Suppressor macrophage treated with lipopolysaccharide for 1 hour (primary cell): ENCODE results near the gene CFAP298.
"Not testable (repeated sequence)": the region's sequence is repeated elsewhere in the genome, so short reads cannot be mapped to it uniquely, and the experiment has no call there.

Experiments used
- DNase-seq, 3 donors: peaks; one replicate each; pipeline ENCODE4 v3.0.0-alpha.2; 2020 to 2022

CFAP298 gene, protein sequence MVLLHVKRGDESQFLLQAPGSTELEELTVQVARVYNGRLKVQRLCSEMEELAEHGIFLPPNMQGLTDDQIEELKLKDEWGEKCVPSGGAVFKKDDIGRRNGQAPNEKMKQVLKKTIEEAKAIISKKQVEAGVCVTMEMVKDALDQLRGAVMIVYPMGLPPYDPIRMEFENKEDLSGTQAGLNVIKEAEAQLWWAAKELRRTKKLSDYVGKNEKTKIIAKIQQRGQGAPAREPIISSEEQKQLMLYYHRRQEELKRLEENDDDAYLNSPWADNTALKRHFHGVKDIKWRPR

DNA sequence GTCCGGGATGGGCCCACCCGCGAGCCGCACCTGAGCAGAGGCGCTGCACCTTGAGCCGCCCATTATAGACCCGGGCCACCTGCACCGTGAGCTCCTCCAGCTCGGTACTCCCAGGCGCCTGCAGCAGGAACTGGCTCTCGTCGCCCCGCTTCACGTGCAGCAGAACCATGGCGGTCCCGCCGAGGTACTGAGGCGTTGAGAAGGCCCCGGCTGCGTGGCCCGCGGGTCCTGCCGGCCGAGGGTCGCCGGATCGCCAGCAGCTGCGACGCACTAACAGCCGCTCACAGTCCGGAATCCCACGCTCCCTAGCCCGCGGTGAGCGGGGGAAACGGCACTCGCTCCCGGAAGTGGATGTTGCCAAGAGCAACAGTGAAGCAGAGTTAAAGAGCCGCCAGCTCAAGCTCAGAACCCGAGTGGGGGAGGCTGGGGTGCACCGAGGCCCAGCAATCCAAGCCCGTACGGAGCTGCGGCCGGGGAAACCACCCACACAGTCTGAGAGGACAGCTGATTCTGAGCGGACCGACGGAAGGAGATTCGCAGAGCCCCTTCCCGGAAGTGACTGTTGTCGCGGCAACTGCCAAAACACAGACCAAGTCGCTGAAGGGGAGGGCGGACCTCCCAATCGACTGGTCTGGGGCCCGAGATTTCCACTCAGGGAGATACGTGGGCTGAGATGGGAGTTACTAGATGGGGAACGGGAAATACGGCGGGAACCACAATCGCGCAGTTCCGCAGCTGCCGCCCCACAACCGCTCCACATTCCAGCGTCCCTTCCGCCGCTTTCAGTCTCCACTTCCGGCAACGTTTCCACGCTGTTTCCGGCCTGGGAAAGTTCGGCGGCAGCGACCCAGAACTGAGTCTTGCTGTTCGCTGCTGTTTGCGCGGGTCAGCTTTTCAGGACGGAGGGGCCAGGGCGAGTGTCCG is at the start of gene CFAP298:
Gene CFAP298, minus strand, starts transcription at position 303 of the 924 bp plus-strand sequence. Its CDS starts 134 bp downstream, at position 169.
- peak; percentile 93 to 94 (median 94) for DNase-seq

DNA sequence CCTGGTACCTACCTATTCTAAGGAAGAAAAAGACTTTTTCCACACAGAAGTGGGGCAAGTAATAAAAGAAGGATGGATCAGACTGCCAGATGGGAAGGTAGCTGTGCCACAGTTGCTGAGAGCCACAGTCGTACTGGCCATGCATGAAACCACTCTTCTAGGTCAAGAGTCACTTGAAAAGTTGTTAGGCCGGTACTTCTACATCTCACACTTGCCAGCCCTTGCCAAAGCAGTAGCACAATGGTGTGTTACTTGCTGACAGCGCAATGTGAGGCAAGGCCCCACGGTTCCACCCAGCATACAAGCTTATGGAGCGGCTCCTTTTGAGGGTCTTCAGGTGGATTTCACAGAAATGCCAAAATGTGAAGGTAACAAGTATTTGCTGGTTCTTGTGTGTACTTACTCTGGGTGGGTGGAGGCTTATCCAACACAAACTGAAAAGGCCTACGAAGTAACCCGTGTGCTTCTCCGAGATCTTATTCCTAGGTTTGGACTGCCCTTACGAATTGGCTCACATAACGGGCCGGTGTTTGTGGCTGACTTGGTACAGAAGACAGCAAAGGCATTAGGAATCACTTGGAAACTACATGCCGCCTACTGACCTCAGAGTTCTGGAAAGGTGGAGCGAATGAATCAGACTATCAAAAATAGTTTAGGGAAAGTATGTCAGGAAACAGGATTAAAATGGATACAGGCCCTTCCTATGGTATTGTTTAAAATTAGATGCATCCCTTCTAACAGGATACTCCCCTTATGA is 49.0 kb upstream of the CFAP298 start:
- not testable (repeated sequence) for DNase-seq

DNA sequence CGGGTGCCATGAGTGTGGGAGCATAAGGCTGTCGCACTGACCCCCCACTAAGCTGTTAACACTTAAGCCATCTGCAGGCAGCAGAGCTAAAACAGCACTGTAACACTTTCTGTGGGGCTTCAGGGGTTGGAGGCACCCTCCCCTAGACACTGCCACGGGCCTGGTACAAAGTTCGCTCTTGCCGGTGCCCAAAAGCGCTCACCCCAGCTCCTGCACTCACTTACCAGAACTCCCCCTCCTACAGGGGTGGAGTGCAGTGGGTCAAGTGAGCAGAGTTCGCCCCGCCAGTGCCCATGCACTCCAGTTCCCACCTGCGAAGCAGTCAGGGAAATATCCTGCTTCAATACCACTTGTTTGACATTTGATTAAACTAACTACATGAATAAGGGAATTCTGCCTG is 46.3 kb upstream of the CFAP298 start:
- no peak for DNase-seq

DNA sequence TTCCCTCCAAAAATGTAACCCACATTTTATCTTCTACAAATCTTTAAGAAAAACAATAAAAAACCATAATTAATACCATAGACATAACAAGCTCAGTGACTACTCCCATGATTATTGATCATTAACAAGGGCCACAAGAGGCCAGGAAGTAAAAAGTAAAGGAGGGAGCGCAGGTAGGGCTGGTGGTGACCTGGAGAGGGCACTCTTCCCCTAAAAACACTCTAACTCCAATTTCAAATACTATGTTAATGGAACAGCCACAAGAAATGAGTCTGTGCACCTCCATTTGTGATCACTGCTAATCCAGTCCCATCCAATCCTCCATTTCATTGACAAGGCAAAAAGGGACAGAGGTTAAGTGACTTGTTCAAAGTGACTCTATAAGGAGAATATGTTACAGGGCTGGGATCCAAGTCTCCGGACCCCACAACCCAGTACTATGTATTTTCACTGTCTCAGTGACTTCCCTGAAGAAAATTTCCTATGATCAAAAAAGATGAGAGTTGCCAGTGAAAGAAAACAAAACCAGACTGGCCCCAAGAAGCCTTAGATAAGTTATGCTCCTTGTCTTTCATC is 41.2 kb upstream of the CFAP298 start:
- peak in 1 of 3 donors; percentile 9 for DNase-seq

DNA sequence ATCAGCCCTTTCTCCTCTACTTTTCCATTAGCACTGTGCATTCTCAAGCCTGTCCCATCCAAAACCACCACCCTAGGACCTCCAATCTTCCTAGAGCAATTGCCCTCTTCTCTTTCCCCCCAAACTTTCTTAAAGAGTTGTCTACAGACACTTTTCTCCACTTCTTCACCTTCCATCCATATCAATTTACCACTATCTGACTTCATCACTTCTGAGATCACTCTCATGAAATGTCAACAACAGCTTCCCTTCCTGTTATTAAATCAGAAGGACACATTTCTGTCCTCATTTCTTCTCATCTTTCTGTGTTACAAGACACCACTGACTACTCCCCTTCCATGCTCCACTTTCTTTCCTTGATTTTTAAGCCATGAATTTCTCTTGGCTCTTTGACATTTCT is 36.0 kb upstream of the CFAP298 start:
- no peak for DNase-seq

DNA sequence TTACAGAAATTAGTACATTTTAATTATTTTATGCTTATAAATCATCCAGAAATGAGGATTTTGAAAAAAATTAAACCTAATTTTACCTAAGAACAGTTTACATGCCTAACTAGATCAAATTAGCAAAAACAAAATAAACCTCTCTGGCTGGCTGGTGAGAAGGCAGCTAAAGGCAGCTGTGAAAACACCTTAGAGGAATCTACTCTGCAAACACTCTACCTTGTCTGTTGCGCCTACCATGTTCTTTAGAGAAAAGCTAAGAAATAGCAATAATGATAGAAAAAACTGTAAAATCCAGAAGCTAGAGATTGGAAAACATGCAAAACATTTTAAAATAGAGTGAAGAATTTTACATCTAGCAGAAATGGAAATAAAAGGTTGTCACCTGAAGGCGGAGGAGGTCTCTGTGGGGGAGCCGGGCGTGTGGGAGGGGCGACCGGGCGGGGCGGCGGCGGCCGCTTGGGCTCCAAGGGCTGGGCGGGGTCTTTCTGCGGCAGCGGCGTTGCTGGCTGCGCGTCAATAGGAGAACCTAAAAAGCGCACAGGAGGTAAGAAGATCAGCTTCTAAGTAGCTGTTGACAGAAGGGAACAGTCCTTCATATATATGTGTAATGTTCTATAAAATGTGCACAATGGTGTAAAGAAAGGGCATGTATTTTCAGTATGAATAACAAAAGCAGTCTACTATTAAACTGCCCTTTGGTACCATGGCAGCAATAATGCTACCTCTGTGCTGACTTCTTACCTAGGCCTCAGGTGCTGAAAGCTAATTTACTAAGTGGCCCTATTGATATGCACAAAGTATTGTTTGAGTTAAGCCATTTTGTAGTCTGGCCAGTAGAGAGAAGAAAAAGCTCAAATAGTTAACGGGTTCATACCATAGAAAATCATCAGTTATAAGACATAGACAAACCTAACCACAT is 33.3 kb upstream of the CFAP298 start:
- DNase-seq = no peak

DNA sequence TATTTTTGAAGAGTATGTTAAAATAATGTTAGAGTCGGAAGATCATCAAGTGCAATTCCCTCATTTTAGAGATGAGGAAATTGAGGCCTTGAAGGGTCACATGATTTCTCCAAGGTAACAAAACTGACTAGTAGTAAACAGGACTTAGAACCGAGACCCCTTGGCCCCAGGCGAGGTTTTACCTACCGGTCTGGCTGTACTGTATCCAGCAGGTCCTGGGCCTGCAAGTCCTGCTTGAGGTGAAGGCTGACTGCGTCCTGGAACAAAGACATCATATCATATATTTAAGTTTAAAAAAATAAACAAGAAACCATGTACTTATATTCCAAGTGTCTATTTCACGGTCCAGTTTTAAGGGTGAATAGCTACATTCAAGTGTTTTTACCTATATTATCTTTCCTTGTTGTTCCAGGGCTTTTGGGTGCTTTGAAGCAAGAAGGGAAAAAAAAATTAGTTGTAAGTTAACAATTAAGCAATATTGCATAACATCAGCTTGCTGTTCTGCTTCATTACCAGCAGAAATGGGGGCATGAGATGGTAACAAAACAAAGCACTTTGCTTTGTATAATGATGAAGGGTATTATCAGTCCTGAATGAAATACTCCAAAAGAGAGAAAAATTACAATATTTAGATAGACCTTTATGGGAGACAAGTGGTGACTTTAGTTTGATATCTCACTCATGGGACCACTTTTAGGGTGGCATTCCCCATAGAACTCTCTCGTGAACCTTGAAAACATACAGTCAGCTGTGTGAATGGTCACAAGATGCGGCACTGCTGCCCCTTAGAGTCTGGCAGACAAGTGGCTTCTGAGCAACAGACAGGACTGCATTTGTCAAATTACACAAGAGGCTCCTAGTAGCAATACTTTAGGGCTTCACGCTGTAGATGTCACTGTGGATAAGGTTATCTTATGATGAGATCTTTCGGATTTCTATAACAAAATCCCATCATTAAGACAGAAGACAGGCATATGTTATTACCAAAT is 29.8 kb upstream of the CFAP298 start:
- DNase-seq = no peak

DNA sequence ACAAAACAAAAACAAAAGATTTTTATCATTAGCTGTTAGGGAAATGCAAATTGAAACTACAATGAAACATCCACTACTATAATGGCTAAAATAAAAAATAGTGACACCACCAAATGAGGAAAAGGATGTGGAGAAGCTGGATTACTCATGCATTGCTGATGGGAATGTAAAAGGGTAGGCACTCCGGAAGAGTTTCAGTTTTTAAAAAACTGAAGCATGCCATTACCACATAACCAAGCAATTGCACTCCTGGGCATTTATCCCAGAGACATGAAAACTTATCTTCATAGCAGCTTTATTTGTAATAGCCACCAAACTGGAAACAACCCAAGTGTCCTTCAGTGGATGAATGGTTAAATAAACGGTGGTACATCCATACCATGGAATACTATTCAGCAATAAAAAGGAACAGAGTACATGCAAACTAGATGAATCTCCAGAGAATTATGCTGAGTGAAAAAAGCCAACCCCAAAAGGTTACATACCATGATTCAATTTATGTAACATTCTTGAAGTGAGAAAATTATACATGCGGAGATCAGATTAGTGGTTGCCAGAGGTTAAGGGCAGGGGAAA is 14.5 kb upstream of the CFAP298 start:
- peak; percentile 12 to 59 (median 39) for DNase-seq

DNA sequence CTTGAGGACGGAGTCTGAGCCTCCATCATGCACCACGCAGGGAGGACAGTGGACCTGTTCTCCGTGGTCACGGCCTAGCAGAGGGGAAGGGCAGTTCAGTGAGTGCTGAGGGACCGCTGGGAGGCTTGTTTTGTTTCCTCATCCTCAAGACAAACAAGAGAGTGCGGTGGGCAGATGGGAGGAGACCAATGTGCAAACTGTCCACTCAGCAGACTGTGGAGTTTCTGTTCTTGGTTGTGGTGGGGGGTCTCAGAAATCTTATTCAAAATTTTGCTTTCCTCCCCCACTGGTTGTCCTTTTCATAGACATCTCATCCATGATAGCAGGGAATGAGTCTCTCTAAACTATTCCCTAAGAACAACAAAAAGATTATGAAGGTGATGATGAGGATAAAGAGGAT is 6.0 kb upstream of the CFAP298 start:
- DNase-seq = not testable (repeated sequence)

DNA sequence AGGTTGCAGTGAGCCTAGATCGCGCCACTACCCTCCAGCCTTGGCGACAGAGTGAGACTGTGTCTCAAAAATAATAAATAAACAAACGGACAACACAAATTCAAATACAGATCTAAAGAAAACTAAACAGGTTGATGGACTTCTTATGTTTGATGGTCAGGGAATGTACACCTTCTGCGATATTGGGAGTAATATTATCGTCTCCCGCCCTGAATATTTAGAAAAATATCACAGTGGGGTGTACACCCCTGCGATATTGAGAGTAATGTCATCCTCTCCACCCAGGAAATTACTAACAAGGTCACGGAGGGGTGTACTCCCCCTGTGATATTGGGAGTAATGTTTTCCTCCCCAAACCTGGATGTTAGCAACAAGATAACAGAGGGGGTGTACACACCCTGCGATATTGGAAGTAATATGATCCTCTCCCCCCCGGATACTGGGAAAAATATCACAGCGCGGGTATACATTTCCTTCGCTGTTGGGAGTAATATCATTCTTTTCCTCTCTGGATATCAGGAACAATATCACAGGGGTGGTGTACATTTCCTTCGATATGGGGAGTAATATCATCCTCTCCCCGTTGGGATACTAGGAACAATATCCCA is 1.4 kb upstream of the CFAP298 start:
- no peak for DNase-seq

DNA sequence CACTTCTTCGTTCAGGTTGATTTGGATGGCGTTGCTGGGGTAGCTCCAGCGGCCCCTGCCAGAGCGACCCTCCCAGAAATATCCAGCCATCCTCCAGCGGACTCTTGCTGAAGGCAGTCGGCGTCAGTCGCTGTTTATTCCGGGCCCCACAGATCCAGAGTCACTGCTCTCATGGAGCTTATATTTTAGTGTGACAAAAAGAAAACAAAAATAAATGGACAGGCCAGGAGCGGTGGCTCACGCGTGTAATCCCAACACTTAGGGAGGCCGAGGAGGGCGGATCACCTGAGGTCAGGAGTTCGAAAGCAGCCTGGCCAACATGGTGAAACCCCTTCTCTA is 791 bp upstream of the CFAP298 start:
- peak in 1 of 3 donors; percentile 6 for DNase-seq

DNA sequence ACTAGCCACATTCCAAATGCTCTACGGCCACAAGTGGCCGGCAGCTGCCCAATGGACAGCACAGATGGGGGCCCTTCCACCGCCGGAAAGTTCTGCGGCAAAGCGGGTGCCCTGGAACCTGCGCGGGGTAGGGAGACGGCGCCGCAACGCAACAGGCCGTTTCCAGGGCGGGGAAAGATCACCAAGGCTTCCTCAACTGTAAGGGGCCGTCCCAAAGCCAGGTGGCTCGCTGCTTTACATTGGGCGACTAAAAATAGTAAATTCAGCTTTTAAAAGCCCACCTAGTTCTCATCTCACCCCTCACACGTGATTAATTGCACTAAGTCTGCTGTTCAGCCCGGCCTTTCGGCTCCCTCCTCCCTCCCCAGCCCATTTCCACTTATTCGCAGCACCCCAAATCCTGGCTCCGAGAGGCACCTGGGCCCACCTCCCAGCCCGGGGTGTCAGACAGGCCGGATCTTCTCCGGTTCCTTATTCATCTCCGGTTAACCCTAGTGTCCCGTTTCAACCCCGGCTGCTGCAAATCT is 643 bp downstream of the CFAP298 start:
- DNase-seq = peak; percentile 23 to 50 (median 26)

DNA sequence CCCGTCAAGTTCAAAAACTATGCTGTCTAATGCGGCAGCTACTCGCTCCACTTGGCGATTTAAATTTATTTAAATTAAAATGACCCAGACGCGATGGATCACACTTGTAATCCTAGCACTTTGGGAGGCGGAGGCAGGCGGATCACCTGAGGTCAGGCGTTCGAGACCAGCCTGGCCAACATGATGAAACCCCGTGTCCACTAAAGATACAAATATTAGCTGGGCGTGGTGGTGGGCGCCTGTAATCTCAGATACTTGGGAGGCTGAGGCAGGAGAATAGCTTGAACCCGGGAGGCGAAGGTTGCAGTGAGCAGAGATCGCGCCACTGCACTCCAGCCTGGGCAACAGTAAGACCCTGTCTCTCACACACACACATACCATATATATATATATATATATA is 1.2 kb downstream of the CFAP298 start:
- not testable (repeated sequence) for DNase-seq

DNA sequence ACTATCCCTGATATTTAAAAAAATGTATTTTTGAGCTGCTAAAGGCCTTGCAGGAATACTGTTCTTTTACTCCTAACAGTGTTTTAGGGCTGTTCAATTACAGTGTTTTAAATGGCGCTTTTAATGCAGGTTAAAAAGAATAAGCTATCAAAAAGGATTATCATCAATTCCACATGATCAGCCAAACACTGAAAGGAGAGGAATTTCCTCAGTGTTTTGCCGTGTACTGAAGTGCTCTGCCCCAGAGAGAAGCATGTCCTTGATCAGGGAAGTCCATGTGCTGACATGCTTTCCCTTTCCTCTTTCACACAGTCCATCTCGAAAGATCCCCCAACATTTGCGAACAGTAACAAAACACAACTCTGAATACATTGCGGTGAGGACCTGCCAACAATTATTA is 3.3 kb downstream of the CFAP298 start:
- no peak for DNase-seq

DNA sequence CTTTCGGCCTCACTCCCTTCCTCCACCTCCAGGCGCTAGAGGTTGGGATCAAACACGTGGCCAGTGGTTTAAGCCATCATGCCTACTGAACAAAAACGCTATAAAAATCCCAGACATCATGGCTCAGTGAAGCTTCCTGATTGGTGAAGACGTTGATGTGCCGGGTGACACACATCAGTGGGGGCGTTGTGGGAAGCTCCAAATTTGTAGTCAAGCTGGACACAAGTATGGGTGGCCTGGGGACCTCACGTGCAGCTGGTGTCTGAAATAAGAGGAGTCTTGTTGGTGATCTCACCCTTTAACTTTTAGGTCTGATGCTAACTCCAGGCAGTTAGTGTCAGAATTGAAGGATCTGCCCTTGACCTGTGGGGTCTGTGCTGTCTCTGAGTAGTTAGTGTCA is 6.7 kb downstream of the CFAP298 start:
- DNase-seq = no peak

DNA sequence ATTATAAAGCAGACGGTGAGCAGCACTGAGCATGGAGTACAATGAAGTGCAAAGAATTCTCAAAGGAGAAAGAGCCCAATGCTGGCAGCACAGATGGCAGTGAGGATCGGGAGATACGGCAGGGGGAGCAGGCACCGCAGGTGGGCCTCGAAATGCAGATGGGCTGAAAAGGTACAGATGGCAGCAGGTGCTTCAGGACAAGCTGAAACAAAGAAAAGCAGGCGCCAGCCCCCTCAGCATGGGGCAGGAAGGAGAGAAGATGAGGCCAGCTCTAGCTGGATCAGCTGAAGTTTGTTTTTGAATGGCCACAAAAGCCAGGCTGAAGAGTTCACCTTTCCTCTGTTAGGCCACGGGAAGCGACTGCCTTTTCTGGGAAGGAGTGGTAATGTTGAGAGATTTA is 7.7 kb downstream of the CFAP298 start:
- DNase-seq = no peak

DNA sequence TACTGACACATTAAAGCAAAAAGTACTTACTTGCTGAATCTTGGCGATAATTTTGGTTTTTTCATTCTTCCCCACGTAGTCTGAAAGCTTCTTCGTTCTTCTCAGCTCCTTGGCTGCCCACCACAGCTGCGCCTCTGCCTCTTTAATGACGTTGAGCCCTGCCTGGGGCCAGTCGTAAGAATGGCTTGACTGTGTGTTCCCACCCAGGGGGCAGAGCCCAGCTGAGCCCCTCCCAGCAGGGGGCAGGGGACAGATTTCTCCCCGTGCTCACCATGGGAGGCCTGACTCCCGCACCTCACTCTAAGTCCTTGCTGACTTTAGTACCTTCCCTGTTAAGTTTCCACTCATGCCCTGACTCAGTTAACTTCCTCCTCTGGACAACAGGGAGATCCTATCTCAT is 9.0 kb downstream of the CFAP298 start:
- DNase-seq = no peak

DNA sequence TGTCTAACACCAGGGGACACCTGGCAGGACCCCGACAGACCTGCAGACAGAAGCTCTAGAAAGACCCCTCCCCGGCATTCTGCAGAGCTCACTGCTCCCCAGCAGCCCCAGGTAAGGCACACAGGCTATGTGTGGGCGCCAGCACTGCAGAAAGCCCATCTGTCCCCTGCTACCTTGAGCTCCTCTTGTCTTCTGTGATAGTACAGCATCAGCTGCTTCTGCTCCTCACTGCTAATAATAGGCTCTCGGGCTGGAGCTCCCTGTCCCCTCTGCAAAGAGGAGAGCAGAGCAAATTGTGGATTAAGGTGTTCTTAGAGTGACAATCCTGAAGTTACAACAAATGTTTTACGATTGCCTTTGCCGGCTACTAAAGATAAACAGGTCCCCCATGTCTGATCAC is 10.1 kb downstream of the CFAP298 start:
- DNase-seq = no peak

DNA sequence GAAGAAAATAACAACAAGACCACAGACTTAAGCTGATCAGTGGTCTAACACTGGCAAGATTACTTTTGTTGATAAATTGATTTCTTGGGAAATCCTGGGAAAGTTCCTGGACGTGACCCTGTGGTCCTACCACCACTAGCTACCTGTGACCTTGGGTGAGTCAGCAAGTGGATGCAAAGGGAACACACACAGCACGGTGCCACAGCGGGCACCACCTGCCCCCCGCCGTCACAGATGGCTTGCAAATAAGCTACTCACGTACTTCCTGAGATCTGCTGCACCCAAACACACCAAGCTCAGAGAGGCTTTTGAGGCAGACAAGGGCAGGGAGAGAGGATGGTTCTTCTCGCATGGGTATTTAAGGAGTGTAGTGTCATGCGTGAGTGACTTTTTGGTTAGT is 12.7 kb downstream of the CFAP298 start:
- no peak for DNase-seq

DNA sequence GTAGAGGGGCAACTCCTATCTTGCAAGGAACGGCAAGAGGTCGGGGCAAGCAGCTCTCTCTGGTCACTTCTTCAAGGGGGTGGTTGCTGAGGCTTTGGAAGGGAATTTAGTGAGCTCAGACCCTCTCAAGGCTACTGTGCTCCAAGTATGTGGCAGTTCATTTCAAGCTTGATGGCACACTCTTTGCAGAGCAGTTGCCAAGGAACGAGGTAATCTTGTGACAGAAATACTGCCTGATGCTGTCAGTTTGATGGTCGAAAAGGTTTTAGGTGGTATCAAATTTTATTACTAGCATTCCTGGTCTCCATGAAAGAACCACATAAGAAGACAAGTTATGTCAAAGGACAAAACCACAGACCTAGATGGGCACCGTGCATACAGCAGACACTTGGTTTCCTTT is 13.1 kb downstream of the CFAP298 start:
- DNase-seq = no peak
